Endothelial cell of umbilical vein (primary cell): ENCODE results near the gene CNTNAP4. TPM values are rescaled to one million over a fixed set of nuclear protein-coding genes. Genes with fewer than 3 reads are reported as not detected.

Experiments used
- BruUV-seq: library from RNA; stranded (reverse); fragments of 400-500 nt; replicated peaks from 2 replicates; lab custom pipeline; 2021; lab: Mats Ljungman, UMichigan
- CTCF ChIA-PET: fragments of 300-600, 350-600 bp; sonication (Branson Sonifier 250); formaldehyde crosslinking; loops from one replicate; lab custom pipeline; 2021; ENCODE audit warnings: antibody characterized with exemption, inconsistent platforms; lab: Charles Lee
- POLR2A ChIA-PET: fragments of 300-600, 350-600 bp; sonication (Branson Sonifier 250); formaldehyde crosslinking; loops from one replicate; lab custom pipeline; 2021; ENCODE audit warnings: antibody characterized with exemption, inconsistent platforms; lab: Charles Lee
- DNase-seq: peaks from one replicate; pipeline ENCODE4 v3.0.0-alpha.2; 2011; ENCODE audit warnings: low read depth, low spot score
- FAIRE-seq: peaks from 2 replicates; lab custom pipeline; 2011; peaks lifted over from hg19 to GRCh38; lab: Jason Lieb, UNC
- H2AFZ ChIP-seq: 2 replicates; pipeline ENCODE4 v1.6.0; 2012; ENCODE audit warnings: low read depth, low read length, control low read depth, inconsistent platforms
- H3K27ac ChIP-seq: 2 replicates; pipeline ENCODE4 v1.5.1; 2011; ENCODE audit warnings: low read depth, mild to moderate bottlenecking, control low read depth, low read length, moderate library complexity; ENCODE audit not compliant: insufficient read depth
- H3K27me3 ChIP-seq, 2 experiments: 2 replicates each; pipeline versions ENCODE4 v1.6.0 to v1.6.1; 2011; ENCODE audit warnings: low read length in 2 of 2, mixed read lengths in 1 of 2; ENCODE audit not compliant: control insufficient read depth in 2 of 2, insufficient read depth in 2 of 2
- H3K36me3 ChIP-seq, 2 experiments: 2 replicates in 1 of 2; 3 replicates in 1 of 2; pipeline ENCODE4 v1.5.1; 2011; ENCODE audit warnings: low read length in 2 of 2, mild to moderate bottlenecking in 1 of 2, moderate library complexity in 1 of 2; ENCODE audit not compliant: control insufficient read depth in 2 of 2, insufficient read depth in 2 of 2; ENCODE audit errors: extremely low read depth in 1 of 2
- H3K4me1 ChIP-seq: 3 replicates; pipeline ENCODE4 v1.5.1; 2011; ENCODE audit warnings: mild to moderate bottlenecking, low read length; ENCODE audit not compliant: control insufficient read depth, insufficient read depth; ENCODE audit errors: extremely low read depth
- H3K4me2 ChIP-seq: 2 replicates; pipeline ENCODE4 v1.6.1; 2011; ENCODE audit warnings: low read length, control low read depth, mixed read lengths; ENCODE audit not compliant: insufficient read depth
- H3K4me3 ChIP-seq, 3 experiments: fragments of 200-600 bp in 1 of 3; sonication (generic), shearing (Covaris generic) in 1 of 3; replicated peaks in 1 of 3; 2 replicates each; pipeline ENCODE4 v1.5.1; 2011 to 2016; ENCODE audit warnings: control low read depth in 3 of 3, low read length in 3 of 3, mild to moderate bottlenecking in 2 of 3, inconsistent platforms in 1 of 3, low read depth in 1 of 3, moderate library complexity in 1 of 3; ENCODE audit not compliant: insufficient read depth in 1 of 3
- H3K79me2 ChIP-seq: 2 replicates; pipeline ENCODE4 v1.6.0; 2012; ENCODE audit warnings: low read length, inconsistent platforms; ENCODE audit not compliant: control insufficient read depth, insufficient read depth
- H3K9ac ChIP-seq: replicated peaks from 2 replicates; pipeline ENCODE3; 2011; ENCODE audit warnings: low read length, control low read depth; ENCODE audit not compliant: insufficient read depth; ENCODE audit errors: extremely low read depth
- H3K9me1 ChIP-seq: replicated peaks from 3 replicates; pipeline ENCODE4 v1.6.0; 2011; ENCODE audit warnings: mild to moderate bottlenecking, low read length; ENCODE audit not compliant: control insufficient read depth, insufficient read depth; ENCODE audit errors: extremely low read depth
- H3K9me3 ChIP-seq: replicated peaks from 2 replicates; pipeline ENCODE4 v1.5.1; 2012; ENCODE audit warnings: low read length, inconsistent platforms; ENCODE audit not compliant: control insufficient read depth, insufficient read depth
- H4K20me1 ChIP-seq: replicated peaks from 2 replicates; pipeline ENCODE3; 2011; ENCODE audit warnings: mild to moderate bottlenecking, low read length; ENCODE audit not compliant: control insufficient read depth, insufficient read depth; ENCODE audit errors: extremely low read depth
- EZH2 ChIP-seq: IDR thresholded peaks from 2 replicates; pipeline ENCODE4 v1.6.1; 2012; ENCODE audit warnings: borderline replicate concordance, low read depth, mild to moderate bottlenecking, moderate library complexity, low read length, inconsistent platforms; ENCODE audit not compliant: severe bottlenecking
- FOS ChIP-seq: IDR thresholded peaks from 2 replicates; pipeline ENCODE4 v1.6.1; 2011; ENCODE audit warnings: mild to moderate bottlenecking, low read length, moderate library complexity, borderline replicate concordance; ENCODE audit not compliant: insufficient read depth
- GATA2 ChIP-seq: IDR thresholded peaks from 2 replicates; pipeline ENCODE4 v1.7.0; 2011; ENCODE audit warnings: low read depth, mild to moderate bottlenecking, moderate library complexity, mixed read lengths, low read length; ENCODE audit not compliant: insufficient read length, insufficient read depth
- JUN ChIP-seq: IDR thresholded peaks from 2 replicates; pipeline ENCODE4 v1.6.1; 2011; ENCODE audit warnings: borderline replicate concordance, low read depth; ENCODE audit not compliant: insufficient read length, insufficient read depth
- MYC ChIP-seq: IDR thresholded peaks from one replicate; pipeline ENCODE4 v1.6.1; 2011; ENCODE audit warnings: mild to moderate bottlenecking, low read depth, low read length
- POLR2A ChIP-seq: IDR thresholded peaks from 2 replicates; pipeline ENCODE4 v1.6.1; 2012; ENCODE audit warnings: low read depth, mild to moderate bottlenecking, control low read depth, low read length
- POLR2AphosphoS5 ChIP-seq: IDR thresholded peaks from 2 replicates; pipeline ENCODE4 v1.6.1; 2012; ENCODE audit warnings: low read depth, mild to moderate bottlenecking, control low read depth, low read length, moderate library complexity; ENCODE audit not compliant: insufficient read depth
- dilution Hi-C: fragments of 300-500 bp; cut with MboI; formaldehyde crosslinking; loops from one replicate; pipeline ENCODE4 v1.15.0; 2019; ENCODE audit warnings: low sequenced_read_pairs; ENCODE audit not compliant: extremely low pct_ligation_motif_present
- intact Hi-C: fragments of 100-400 bp; cut with micrococcal nuclease; formaldehyde crosslinking; loops from one replicate; pipeline ENCODE4 v1.10.0; 2022
- polyA plus RNA-seq, 4 experiments: library from polyadenylated mRNA; depleted of rRNA in 3 of 4; stranded (reverse) in 3 of 4; unstranded in 1 of 4; fragments of >200 nt; gene quantifications; 2 replicates each; pipeline versions ENCODE4 v1.2.1 to v1.2.3, GENCODE V29; 2011 to 2012; ENCODE audit warnings: missing spikeins in 1 of 4
- total RNA-seq: library from RNA; stranded (reverse); gene quantifications from 2 replicates; pipeline ENCODE4 v1.2.3, GENCODE V29; 2021
- TF ChIP-seq, protein P1 (sequence below), 2 donors: IDR thresholded peaks; 1 replicate in 1 of 2; 2 replicates in 1 of 2; pipeline ENCODE4 v1.5.1; 2011; ENCODE audit warnings: low read length in 2 of 2, mild to moderate bottlenecking in 2 of 2, moderate library complexity in 2 of 2, control low read depth in 1 of 2, inconsistent platforms in 1 of 2, low read depth in 1 of 2; ENCODE audit not compliant: insufficient read depth in 1 of 2; ENCODE audit errors: extremely low read depth in 1 of 2
- TF ChIP-seq, protein P2 (sequence below): IDR thresholded peaks from 2 replicates; pipeline ENCODE4 v1.6.1; 2011; ENCODE audit not compliant: insufficient read depth, insufficient read length

The CNTNAP4 gene
- total and polyA plus RNA-seq, 2 donors (not counting 3 experiments of a cell fraction or from before 2014, with no cell fraction given): not detected

DNA sequence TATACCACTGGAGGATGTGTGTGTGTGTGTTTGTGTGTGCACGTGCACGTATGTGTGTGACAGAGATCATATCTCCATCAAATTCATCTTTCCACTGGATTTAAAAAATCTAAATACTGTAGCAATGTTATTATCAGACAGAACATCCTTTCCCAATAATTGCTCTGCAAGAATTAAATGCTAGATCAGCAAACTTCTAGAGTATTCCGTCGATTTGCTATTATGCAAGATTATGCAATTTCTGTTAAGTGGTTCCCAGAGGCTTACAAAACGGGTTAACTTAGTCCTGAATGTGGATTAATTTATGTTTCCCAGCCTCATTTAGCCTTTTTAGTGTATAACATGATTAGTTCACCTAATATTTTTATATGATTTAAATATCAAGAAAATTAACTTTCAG is 44.5 kb upstream of the CNTNAP4 start:
- Histone ChIP-seq H3K4me1 (no peaks in the 10 kb centered on the region), H3K9me1 (no peaks in the 10 kb centered on the region), H3K4me3 (no peak overlapping the region), H3K36me3 (no peaks in the 10 kb centered on the region), H2AFZ (no peak overlapping the region), H3K27ac (no peak overlapping the region), H3K79me2 (no peaks in the 10 kb centered on the region), H3K27me3 (no peaks in the 10 kb centered on the region), H3K4me2 (no peak overlapping the region), H3K9ac (no peak overlapping the region), H3K9me3 (no peaks in the 10 kb centered on the region), H4K20me1 (no peaks in the 10 kb centered on the region)
- POLR2A ChIA-PET: no interaction called here
- no peak for TF ChIP-seq FOS
- no peak for TF ChIP-seq POLR2AphosphoS5
- no peak for TF ChIP-seq GATA2
- TF ChIP-seq, protein P1, sequence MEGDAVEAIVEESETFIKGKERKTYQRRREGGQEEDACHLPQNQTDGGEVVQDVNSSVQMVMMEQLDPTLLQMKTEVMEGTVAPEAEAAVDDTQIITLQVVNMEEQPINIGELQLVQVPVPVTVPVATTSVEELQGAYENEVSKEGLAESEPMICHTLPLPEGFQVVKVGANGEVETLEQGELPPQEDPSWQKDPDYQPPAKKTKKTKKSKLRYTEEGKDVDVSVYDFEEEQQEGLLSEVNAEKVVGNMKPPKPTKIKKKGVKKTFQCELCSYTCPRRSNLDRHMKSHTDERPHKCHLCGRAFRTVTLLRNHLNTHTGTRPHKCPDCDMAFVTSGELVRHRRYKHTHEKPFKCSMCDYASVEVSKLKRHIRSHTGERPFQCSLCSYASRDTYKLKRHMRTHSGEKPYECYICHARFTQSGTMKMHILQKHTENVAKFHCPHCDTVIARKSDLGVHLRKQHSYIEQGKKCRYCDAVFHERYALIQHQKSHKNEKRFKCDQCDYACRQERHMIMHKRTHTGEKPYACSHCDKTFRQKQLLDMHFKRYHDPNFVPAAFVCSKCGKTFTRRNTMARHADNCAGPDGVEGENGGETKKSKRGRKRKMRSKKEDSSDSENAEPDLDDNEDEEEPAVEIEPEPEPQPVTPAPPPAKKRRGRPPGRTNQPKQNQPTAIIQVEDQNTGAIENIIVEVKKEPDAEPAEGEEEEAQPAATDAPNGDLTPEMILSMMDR (IDR thresholded peaks at IDR 0.05; ENCODE audit: extremely low read depth in 1 of 2, insufficient read depth in 1 of 2, low read depth in 1 of 2, low read length in 2 of 2): no peak
- TF ChIP-seq, protein P2, sequence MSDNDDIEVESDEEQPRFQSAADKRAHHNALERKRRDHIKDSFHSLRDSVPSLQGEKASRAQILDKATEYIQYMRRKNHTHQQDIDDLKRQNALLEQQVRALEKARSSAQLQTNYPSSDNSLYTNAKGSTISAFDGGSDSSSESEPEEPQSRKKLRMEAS: no peak
- TF ChIP-seq EZH2: no peak
- no peak for TF ChIP-seq JUN
- TF ChIP-seq POLR2A: no peak
- no peak for TF ChIP-seq MYC
- FAIRE-seq: no peak
- CTCF ChIA-PET: no interaction called here
- dilution Hi-C loops (no loop called here), intact Hi-C loops (no loop called here)
- no TSS peak for BruUV-seq
- no peak for DNase-seq
